ENCODE results near the gene RASL10A. TPM values are rescaled to one million over a fixed set of nuclear protein-coding genes. Genes with fewer than 3 reads are reported as not detected.

Gene RASL10A
- total and polyA plus RNA-seq, 9 of the 15 experiments (the other 6 are each of a cell fraction or from before 2014, with no cell fraction given) = 0.17 to 1.2 (median 0.45) TPM; not detected in 3

GRCh38 chr22:29298641-29299040 is 16.9 kb downstream of the RASL10A start:
- POLR2A ChIA-PET = interaction anchor here (0.6 to 1.7 kb wide), 3 partner anchors 11 to 16 kb away, joined by 3 to 6 read pairs (median 3); no protein-coding TSS in a partner anchor
- no peaks in the 10 kb centered on the region for H3K9me1 ChIP-seq (ENCODE audit: control insufficient read depth, insufficient read depth, low read length)
- 82% methylated on average over 5 of the region's 8 CpGs for WGBS (ENCODE audit: insufficient coverage, low coverage, missing lambda C conversion rate)

More at GRCh38 chr22:29298641-29299040, 16.9 kb downstream of the RASL10A start:
- DNase-seq (ENCODE audit: extremely low read depth in 1 of 4, low spot score in 3 of 4) (no peak), ATAC-seq (no peak), FAIRE-seq (no peak)
- Histone ChIP-seq H3K27me3 (ENCODE audit: control insufficient read depth in 2 of 2, insufficient read depth in 2 of 2, low read length in 2 of 2) (no peaks in the 10 kb centered on the region), H3K4me1 (replicated peaks in 1 of 2; ENCODE audit: control insufficient read depth in 2 of 2, insufficient read depth in 2 of 2, low read length in 2 of 2) (peaks cover 7 to 21% of the 10 kb centered on the region in 2 experiments), H3K4me2 (ENCODE audit: insufficient read depth, low read length) (no peak overlapping the region), H3K27ac (ENCODE audit: extremely low read depth, low read depth, low read length) (no peak overlapping the region), H2AFZ (ENCODE audit: low read depth, low read length) (no peak overlapping the region), H3K4me3 (no peak overlapping the region), H4K20me1 (replicated peaks; ENCODE audit: control insufficient read depth, insufficient read depth, low read length) (no peaks in the 10 kb centered on the region; the same call in 1 of the 2 replicates), H3K9me3 (replicated peaks; ENCODE audit: control insufficient read depth, insufficient read depth, low read depth, low read length) (no peaks in the 10 kb centered on the region), H3K9ac (ENCODE audit: insufficient read depth in 1 of 2, low read depth in 2 of 2, low read length in 2 of 2) (no peak overlapping the region), H3K36me3 (ENCODE audit: control insufficient read depth, insufficient read depth, low read length) (peaks cover 67% of the 10 kb centered on the region), H3K79me2 (ENCODE audit: control insufficient read depth, insufficient read depth, low read length) (no peaks in the 10 kb centered on the region)
- CTCF ChIA-PET (ENCODE audit: low intra/inter-chr PET ratio) = no interaction called here
- TF ChIP-seq ELF4 (CRISPR knock-in tag; IDR thresholded peaks at IDR 0.05) = no peak
- no peak for TF ChIP-seq FIP1L1 (IDR thresholded peaks at IDR 0.05; ENCODE audit: low read depth, low read length, poor library complexity, severe bottlenecking)
- TF ChIP-seq YY1 (IDR thresholded peaks at IDR 0.05; ENCODE audit: borderline replicate concordance in 1 of 3, control insufficient read depth in 1 of 3, extremely low read depth in 1 of 3, insufficient read depth in 3 of 3, insufficient read length in 1 of 3, insufficient replicate concordance in 2 of 3, low read depth in 1 of 3, low read length in 2 of 3) = no peak
- no peak for TF ChIP-seq SREBF1 (IDR thresholded peaks at IDR 0.05; ENCODE audit: borderline replicate concordance, low read depth, low read length)
- TF ChIP-seq ZNF584 (CRISPR knock-in tag; IDR thresholded peaks at IDR 0.05; ENCODE audit: low read depth) = no peak
- no peak for TF ChIP-seq TEAD4 (IDR thresholded peaks at IDR 0.05; ENCODE audit: low read length)
- TF ChIP-seq TEAD4 (CRISPR knock-in tag; IDR thresholded peaks at IDR 0.05; ENCODE audit: borderline replicate concordance) = no peak
- TF ChIP-seq MCM7 (IDR thresholded peaks at IDR 0.05) = no peak
- no peak for TF ChIP-seq CREM (IDR thresholded peaks at IDR 0.05; ENCODE audit: low read depth)
- no peak for TF ChIP-seq ZNF263 (CRISPR knock-in tag; IDR thresholded peaks at IDR 0.05; ENCODE audit: borderline replicate concordance)
- no peak for TF ChIP-seq ZNF408 (CRISPR knock-in tag; IDR thresholded peaks at IDR 0.05; ENCODE audit: low read depth)
- no peak for TF ChIP-seq C11orf30 (IDR thresholded peaks at IDR 0.05; ENCODE audit: low read depth)
- TF ChIP-seq RBM17 (IDR thresholded peaks at IDR 0.05; ENCODE audit: borderline replicate concordance, low read depth, low read length) = no peak
- TF ChIP-seq E2F6 (IDR thresholded peaks at IDR 0.05; ENCODE audit: borderline replicate concordance in 1 of 2, extremely low read depth in 1 of 2, insufficient read depth in 1 of 2, insufficient read length in 1 of 2, low read depth in 1 of 2, low read length in 1 of 2, poor library complexity in 1 of 2, severe bottlenecking in 1 of 2) = no peak
- in situ Hi-C loops (cut with MboI) (no loop called here), intact Hi-C loops (cut with micrococcal nuclease) (no loop called here)
- BruUV-seq (replicated peaks) = no TSS peak

Measured in K562 (cell line).